Neural cell (in vitro differentiated cells): Measurements from ENCODE around the gene ITGAL.

Experiments used
- POLR2AphosphoS5 ChIP-seq: IDR thresholded peaks from 2 replicates; pipeline ENCODE4 v1.6.1; 2012
- RAD21 ChIP-seq: fragments of 450-650 bp; conservative IDR thresholded peaks from 2 replicates; pipeline ENCODE4 v1.6.1; 2014; ENCODE audit warnings: antibody characterized with exemption, mild to moderate bottlenecking, moderate library complexity
- TF ChIP-seq, protein P1 (sequence below): fragments of 450-650 bp; IDR thresholded peaks from 2 replicates; pipeline ENCODE4 v1.5.1; 2014; ENCODE audit warnings: antibody characterized with exemption, mild to moderate bottlenecking, moderate library complexity; ENCODE audit not compliant: poor library complexity, severe bottlenecking

- TF ChIP-seq RAD21, result no peak
- no peak for TF ChIP-seq POLR2AphosphoS5
- TF ChIP-seq, protein P1, sequence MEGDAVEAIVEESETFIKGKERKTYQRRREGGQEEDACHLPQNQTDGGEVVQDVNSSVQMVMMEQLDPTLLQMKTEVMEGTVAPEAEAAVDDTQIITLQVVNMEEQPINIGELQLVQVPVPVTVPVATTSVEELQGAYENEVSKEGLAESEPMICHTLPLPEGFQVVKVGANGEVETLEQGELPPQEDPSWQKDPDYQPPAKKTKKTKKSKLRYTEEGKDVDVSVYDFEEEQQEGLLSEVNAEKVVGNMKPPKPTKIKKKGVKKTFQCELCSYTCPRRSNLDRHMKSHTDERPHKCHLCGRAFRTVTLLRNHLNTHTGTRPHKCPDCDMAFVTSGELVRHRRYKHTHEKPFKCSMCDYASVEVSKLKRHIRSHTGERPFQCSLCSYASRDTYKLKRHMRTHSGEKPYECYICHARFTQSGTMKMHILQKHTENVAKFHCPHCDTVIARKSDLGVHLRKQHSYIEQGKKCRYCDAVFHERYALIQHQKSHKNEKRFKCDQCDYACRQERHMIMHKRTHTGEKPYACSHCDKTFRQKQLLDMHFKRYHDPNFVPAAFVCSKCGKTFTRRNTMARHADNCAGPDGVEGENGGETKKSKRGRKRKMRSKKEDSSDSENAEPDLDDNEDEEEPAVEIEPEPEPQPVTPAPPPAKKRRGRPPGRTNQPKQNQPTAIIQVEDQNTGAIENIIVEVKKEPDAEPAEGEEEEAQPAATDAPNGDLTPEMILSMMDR, result no peak
Measured at GRCh38 chr16:30443631-30444030, 28.9 kb upstream of the ITGAL start.
